Astrocyte (in vitro differentiated cells and primary cell): ENCODE results near the gene SHTN1. TPM values are rescaled to one million over a fixed set of nuclear protein-coding genes. Genes with fewer than 3 reads are reported as not detected.

Source experiments
- DNase-seq: peaks from one replicate; pipeline ENCODE4 v3.0.0-alpha.2; 2010; ENCODE audit warnings: low read depth
- FAIRE-seq: peaks from 2 replicates; lab custom pipeline; 2011; peaks lifted over from hg19 to GRCh38; lab: Jason Lieb, UNC
- H2AFZ ChIP-seq: 2 replicates; pipeline ENCODE4 v1.6.0; 2012; ENCODE audit warnings: low read depth, low read length, inconsistent platforms
- H3K27ac ChIP-seq: 2 replicates; pipeline ENCODE4 v1.5.1; 2011; ENCODE audit warnings: low read depth, low read length, inconsistent platforms
- H3K27me3 ChIP-seq: 2 replicates; pipeline ENCODE4 v1.6.0; 2011; ENCODE audit warnings: low read length, inconsistent platforms; ENCODE audit not compliant: insufficient read depth
- H3K36me3 ChIP-seq: 2 replicates; pipeline ENCODE4 v1.5.1; 2011; ENCODE audit warnings: low read length, inconsistent platforms; ENCODE audit not compliant: insufficient read depth
- H3K4me1 ChIP-seq: 2 replicates; pipeline ENCODE4 v1.5.1; 2011; ENCODE audit warnings: low read length, inconsistent platforms; ENCODE audit not compliant: insufficient read depth
- H3K4me2 ChIP-seq: 2 replicates; pipeline ENCODE4 v1.6.0; 2012; ENCODE audit warnings: low read length, inconsistent platforms
- H3K4me3 ChIP-seq: 2 replicates; pipeline ENCODE4 v1.5.1; 2011; ENCODE audit warnings: low read depth, mild to moderate bottlenecking, low read length, inconsistent platforms; ENCODE audit not compliant: insufficient read depth
- H3K79me2 ChIP-seq: 2 replicates; pipeline ENCODE4 v1.6.0; 2012; ENCODE audit warnings: mild to moderate bottlenecking, low read length, inconsistent platforms; ENCODE audit not compliant: insufficient read depth
- H3K9ac ChIP-seq: 2 replicates; pipeline ENCODE4 v1.6.0; 2012; ENCODE audit warnings: mild to moderate bottlenecking, low read length, inconsistent platforms
- H3K9me3 ChIP-seq: 2 replicates; pipeline ENCODE4 v1.5.1; 2012; ENCODE audit warnings: low read depth, mild to moderate bottlenecking, low read length, inconsistent platforms; ENCODE audit not compliant: insufficient read depth
- H4K20me1 ChIP-seq: 2 replicates; pipeline ENCODE4 v1.6.0; 2012; ENCODE audit warnings: low read length, inconsistent platforms; ENCODE audit not compliant: insufficient read depth
- H3K27ac Mint-ChIP-seq: one replicate; pipeline ENCODE4 v1.8.0; 2021; ENCODE audit warnings: mild to moderate bottlenecking, mixed read lengths; ENCODE audit not compliant: unreplicated experiment
- H3K27me3 Mint-ChIP-seq: one replicate; pipeline ENCODE4 v1.8.0; 2021; ENCODE audit warnings: low read depth, mixed read lengths; ENCODE audit not compliant: unreplicated experiment
- H3K36me3 Mint-ChIP-seq: one replicate; pipeline ENCODE4 v1.8.0; 2021; ENCODE audit warnings: low read depth, mixed read lengths; ENCODE audit not compliant: unreplicated experiment
- H3K4me1 Mint-ChIP-seq: one replicate; pipeline ENCODE4 v1.8.0; 2021; ENCODE audit warnings: low read depth, mixed read lengths; ENCODE audit not compliant: unreplicated experiment
- H3K4me3 Mint-ChIP-seq: one replicate; pipeline ENCODE4 v1.8.0; 2021; ENCODE audit warnings: mild to moderate bottlenecking, moderate library complexity, mixed read lengths; ENCODE audit not compliant: unreplicated experiment
- H3K9me3 Mint-ChIP-seq: one replicate; pipeline ENCODE4 v1.8.0; 2021; ENCODE audit warnings: mild to moderate bottlenecking, mixed read lengths; ENCODE audit not compliant: unreplicated experiment
- CTCF ChIP-seq: IDR thresholded peaks from 2 replicates; pipeline ENCODE4 v1.5.1; 2011; ENCODE audit warnings: low read depth, mild to moderate bottlenecking, inconsistent platforms, low read length, moderate library complexity; ENCODE audit not compliant: insufficient read depth
- EZH2 ChIP-seq: IDR thresholded peaks from 2 replicates; pipeline ENCODE4 v1.6.1; 2012; ENCODE audit warnings: mild to moderate bottlenecking, low read length, inconsistent platforms; ENCODE audit not compliant: insufficient read depth
- total RNA-seq: library from RNA; stranded (reverse); gene quantifications from 2 replicates; pipeline ENCODE4 v1.2.1, GENCODE V29; 2021

The SHTN1 gene
- total RNA-seq, 1 donor from 2014 or later = 32.7 TPM

- Mint-ChIP-seq H3K27me3 (no peaks in the 10 kb centered on the region), H3K4me3 (no peak overlapping the region), H3K9me3 (no peaks in the 10 kb centered on the region), H3K36me3 (no peaks in the 10 kb centered on the region), H3K4me1 (peaks cover 8% of the 10 kb centered on the region), H3K27ac (no peak overlapping the region)
- no peaks in the 10 kb centered on the region for H3K27me3 ChIP-seq
- H2AFZ ChIP-seq = no peak overlapping the region
- no peak overlapping the region for H3K27ac ChIP-seq
- no peaks in the 10 kb centered on the region for H4K20me1 ChIP-seq
- H3K79me2 ChIP-seq = peaks cover 16% of the 10 kb centered on the region
- no peak overlapping the region for H3K4me2 ChIP-seq
- H3K4me1 ChIP-seq = peaks cover 7% of the 10 kb centered on the region
- no peak overlapping the region for H3K9ac ChIP-seq
- DNase-seq (peak; percentile 82), FAIRE-seq (no peak)
- TF ChIP-seq EZH2 (no peak), CTCF (no peak)
- H3K4me3 ChIP-seq = no peak overlapping the region
- no peaks in the 10 kb centered on the region for H3K36me3 ChIP-seq
- no peaks in the 10 kb centered on the region for H3K9me3 ChIP-seq
These were observed 2.1 kb upstream of the SHTN1 start for GRCh38 chr10:117007080-117007479.

GRCh38 chr10:117005527-117006055, 604 bp upstream of the SHTN1 start:
- no peaks in the 10 kb centered on the region for H3K36me3 ChIP-seq
- Mint-ChIP-seq H3K36me3 (no peaks in the 10 kb centered on the region), H3K9me3 (no peaks in the 10 kb centered on the region), H3K4me3 (peak overlapping the region; percentile 82), H3K27ac (peak overlapping the region; percentile 72), H3K27me3 (no peaks in the 10 kb centered on the region), H3K4me1 (peaks cover 18% of the 10 kb centered on the region)
- peak overlapping the region; percentile 88 for H3K9ac ChIP-seq
- peaks cover 28% of the 10 kb centered on the region for H3K79me2 ChIP-seq
- H2AFZ ChIP-seq = peak overlapping the region; percentile 93
- H4K20me1 ChIP-seq = peaks cover 9% of the 10 kb centered on the region
- no peaks in the 10 kb centered on the region for H3K27me3 ChIP-seq
- no peak overlapping the region for H3K27ac ChIP-seq
- peak overlapping the region; percentile 82 for H3K4me3 ChIP-seq
- FAIRE-seq (no peak), DNase-seq (no peak)
- peak overlapping the region; percentile 83 for H3K4me2 ChIP-seq
- peaks cover 7% of the 10 kb centered on the region for H3K4me1 ChIP-seq
- TF ChIP-seq EZH2 (no peak), CTCF (no peak)
- no peaks in the 10 kb centered on the region for H3K9me3 ChIP-seq

GRCh38 chr10:117004227-117005025, 561 bp downstream of the SHTN1 start:
- Mint-ChIP-seq H3K4me1 (peaks cover 23% of the 10 kb centered on the region), H3K9me3 (no peaks in the 10 kb centered on the region), H3K27me3 (no peaks in the 10 kb centered on the region), H3K36me3 (no peaks in the 10 kb centered on the region), H3K27ac (peak overlapping the region; percentile 85), H3K4me3 (peak overlapping the region; percentile 94)
- Histone ChIP-seq H3K27ac (peak overlapping the region; percentile 56), H2AFZ (peak overlapping the region; percentile 93), H3K27me3 (no peaks in the 10 kb centered on the region), H3K4me3 (peak overlapping the region; percentile 82), H4K20me1 (peaks cover 11% of the 10 kb centered on the region), H3K4me1 (peaks cover 7% of the 10 kb centered on the region), H3K4me2 (peak overlapping the region; percentile 83), H3K9me3 (no peaks in the 10 kb centered on the region), H3K36me3 (no peaks in the 10 kb centered on the region), H3K9ac (peak overlapping the region; percentile 88), H3K79me2 (peaks cover 36% of the 10 kb centered on the region)
- peak; percentile 28 for DNase-seq
- TF ChIP-seq EZH2 = no peak
- no peak for TF ChIP-seq CTCF
- peak; percentile 41 for FAIRE-seq
